Left ventricle myocardium inferior (tissue), 1 donor: ENCODE data around the gene LHFPL3. TPM values are rescaled to one million over a fixed set of nuclear protein-coding genes. Genes with fewer than 3 reads are reported as not detected.

Source experiments
- DNase-seq: peaks from one replicate; pipeline ENCODE4 v3.0.0-alpha.2; 2020
- H3K27ac ChIP-seq: fragments of 200-600 bp; replicated peaks from 2 replicates; pipeline ENCODE4 v1.8.0; 2021
- H3K27me3 ChIP-seq: fragments of 200-600 bp; 2 replicates; pipeline ENCODE4 v1.8.0; 2021; ENCODE audit warnings: low read depth
- H3K36me3 ChIP-seq: fragments of 200-600 bp; 2 replicates; pipeline ENCODE4 v1.8.0; 2021
- H3K4me1 ChIP-seq: fragments of 200-600 bp; 2 replicates; pipeline ENCODE4 v1.8.0; 2021
- H3K4me3 ChIP-seq: fragments of 200-600 bp; 2 replicates; pipeline ENCODE4 v1.8.0; 2021; ENCODE audit warnings: mild to moderate bottlenecking, moderate library complexity
- H3K9me3 ChIP-seq: fragments of 200-600 bp; replicated peaks from 2 replicates; pipeline ENCODE4 v1.8.0; 2021
- intact Hi-C: fragments of 100-400 bp; cut with micrococcal nuclease; formaldehyde crosslinking; loops from one replicate; pipeline ENCODE4 v1.11.0; 2022
- total RNA-seq: library from RNA; stranded (reverse); fragmentation: NEBNext Ultra II Directional; extraction: Animal tissue kit (Norgen Biotek cat#: 25700); gene quantifications from one replicate; pipeline ENCODE4 v1.2.1, GENCODE V29; 2021
- TF ChIP-seq, protein P1 (sequence below): fragments of 200-600 bp; IDR thresholded peaks from 2 replicates; pipeline ENCODE4 v1.8.0; 2021; ENCODE audit warnings: antibody characterized with exemption, mild to moderate bottlenecking, borderline replicate concordance
- donor health status: DM: no; HTN: yes; CAD: no; lungs with severe emphysema.

Gene LHFPL3
- total RNA-seq, 1 donor from 2014 or later = not detected

- H3K4me3 ChIP-seq = no peak overlapping the region
- intact Hi-C loops = no loop called here
- no peaks in the 10 kb centered on the region for H3K36me3 ChIP-seq
- DNase-seq = no peak
- no peaks in the 10 kb centered on the region for H3K9me3 ChIP-seq
- no peaks in the 10 kb centered on the region for H3K27me3 ChIP-seq
- H3K27ac ChIP-seq = no peak overlapping the region
- no peaks in the 10 kb centered on the region for H3K4me1 ChIP-seq
- TF ChIP-seq, protein P1, sequence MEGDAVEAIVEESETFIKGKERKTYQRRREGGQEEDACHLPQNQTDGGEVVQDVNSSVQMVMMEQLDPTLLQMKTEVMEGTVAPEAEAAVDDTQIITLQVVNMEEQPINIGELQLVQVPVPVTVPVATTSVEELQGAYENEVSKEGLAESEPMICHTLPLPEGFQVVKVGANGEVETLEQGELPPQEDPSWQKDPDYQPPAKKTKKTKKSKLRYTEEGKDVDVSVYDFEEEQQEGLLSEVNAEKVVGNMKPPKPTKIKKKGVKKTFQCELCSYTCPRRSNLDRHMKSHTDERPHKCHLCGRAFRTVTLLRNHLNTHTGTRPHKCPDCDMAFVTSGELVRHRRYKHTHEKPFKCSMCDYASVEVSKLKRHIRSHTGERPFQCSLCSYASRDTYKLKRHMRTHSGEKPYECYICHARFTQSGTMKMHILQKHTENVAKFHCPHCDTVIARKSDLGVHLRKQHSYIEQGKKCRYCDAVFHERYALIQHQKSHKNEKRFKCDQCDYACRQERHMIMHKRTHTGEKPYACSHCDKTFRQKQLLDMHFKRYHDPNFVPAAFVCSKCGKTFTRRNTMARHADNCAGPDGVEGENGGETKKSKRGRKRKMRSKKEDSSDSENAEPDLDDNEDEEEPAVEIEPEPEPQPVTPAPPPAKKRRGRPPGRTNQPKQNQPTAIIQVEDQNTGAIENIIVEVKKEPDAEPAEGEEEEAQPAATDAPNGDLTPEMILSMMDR = no peak
These were observed 570.0 kb downstream of the LHFPL3 start for GRCh38 chr7:104898434-104898833.

DNA sequence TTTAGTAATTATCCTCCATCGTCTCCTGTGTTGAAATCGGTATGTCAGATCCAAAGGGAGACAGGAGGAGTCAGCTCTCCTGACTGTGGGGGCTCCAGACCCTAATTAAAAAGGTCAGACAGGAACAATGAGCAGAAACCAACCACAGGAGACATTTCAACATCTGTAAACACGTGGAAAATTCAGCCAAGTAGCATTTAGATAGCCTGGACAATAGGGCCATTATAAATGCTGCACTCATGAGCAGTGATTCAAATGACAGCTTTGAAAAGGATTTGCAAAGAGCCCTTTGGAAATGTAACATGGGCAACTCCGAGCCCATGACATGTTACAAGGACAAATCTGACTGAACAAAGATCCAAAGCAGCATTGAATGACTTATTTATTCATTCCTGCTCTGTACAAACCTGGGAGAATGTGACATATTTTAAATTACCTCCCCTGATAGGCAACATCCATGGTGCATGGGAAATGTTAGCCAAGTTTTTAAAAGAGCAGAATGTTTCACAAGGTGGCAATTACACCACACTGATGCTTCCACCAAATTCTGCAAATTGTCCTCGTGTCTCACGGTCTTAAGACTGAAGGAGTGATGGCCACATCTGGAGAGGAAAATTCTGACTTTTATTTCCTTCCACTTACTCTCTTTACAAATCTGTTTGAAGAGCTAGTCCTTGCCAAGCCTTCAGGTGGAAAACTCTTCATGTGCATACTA is 572.3 kb downstream of the LHFPL3 start:
- H3K9me3 ChIP-seq = no peaks in the 10 kb centered on the region
- no peaks in the 10 kb centered on the region for H3K27me3 ChIP-seq
- TF ChIP-seq, protein P1 = no peak
- H3K4me1 ChIP-seq = no peaks in the 10 kb centered on the region
- no peak overlapping the region for H3K4me3 ChIP-seq
- no peak overlapping the region for H3K27ac ChIP-seq
- no peaks in the 10 kb centered on the region for H3K36me3 ChIP-seq
- DNase-seq = no peak
- intact Hi-C loops = no loop called here

DNA sequence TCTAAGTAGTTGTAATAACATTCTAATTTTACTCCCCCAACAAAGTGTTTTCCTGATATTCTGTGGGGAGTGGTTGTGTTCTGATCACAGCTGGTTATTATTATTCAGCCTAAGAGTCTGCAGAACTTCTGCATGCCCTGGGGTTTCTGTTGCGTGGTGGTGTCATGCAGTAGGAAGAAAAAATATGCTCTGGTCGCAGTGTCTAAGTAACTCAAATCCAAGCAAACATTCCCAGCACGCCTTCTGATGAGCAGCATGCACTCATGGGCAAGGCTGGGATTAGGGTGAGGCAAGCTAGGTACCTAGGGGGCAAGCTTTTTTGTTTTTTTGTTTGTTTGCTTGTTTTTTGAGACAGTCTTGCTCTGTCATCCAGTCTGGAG is 572.8 kb downstream of the LHFPL3 start:
- H3K4me1 ChIP-seq = no peaks in the 10 kb centered on the region
- intact Hi-C loops = no loop called here
- no peaks in the 10 kb centered on the region for H3K27me3 ChIP-seq
- H3K4me3 ChIP-seq = no peak overlapping the region
- TF ChIP-seq, protein P1 = no peak
- DNase-seq = no peak
- no peaks in the 10 kb centered on the region for H3K36me3 ChIP-seq
- no peak overlapping the region for H3K27ac ChIP-seq
- no peaks in the 10 kb centered on the region for H3K9me3 ChIP-seq

DNA sequence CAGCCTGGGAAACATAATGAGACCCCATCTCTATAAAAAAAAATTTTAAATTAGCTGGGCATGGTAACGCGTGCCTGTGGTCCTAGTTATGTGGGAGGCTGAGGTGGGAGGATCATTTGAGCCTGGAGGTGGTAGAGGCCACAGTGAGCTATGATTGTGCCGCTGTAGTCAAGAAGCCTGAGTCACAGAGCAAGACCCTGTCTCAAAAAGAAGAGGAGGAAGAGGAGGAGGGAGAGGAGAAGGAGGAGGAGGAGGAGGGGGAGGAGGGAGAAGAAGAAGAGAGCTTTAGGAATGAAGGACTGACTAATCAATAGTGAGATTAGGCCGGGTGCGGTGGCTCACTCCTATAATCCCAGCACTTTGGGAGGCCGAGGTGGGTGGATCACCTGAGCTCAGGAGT is 573.8 kb downstream of the LHFPL3 start:
- H3K4me3 ChIP-seq = no peak overlapping the region
- no peak overlapping the region for H3K27ac ChIP-seq
- no peak for DNase-seq
- H3K9me3 ChIP-seq = no peaks in the 10 kb centered on the region
- intact Hi-C loops = no loop called here
- no peaks in the 10 kb centered on the region for H3K4me1 ChIP-seq
- TF ChIP-seq, protein P1 = no peak
- H3K27me3 ChIP-seq = no peaks in the 10 kb centered on the region
- no peaks in the 10 kb centered on the region for H3K36me3 ChIP-seq

DNA sequence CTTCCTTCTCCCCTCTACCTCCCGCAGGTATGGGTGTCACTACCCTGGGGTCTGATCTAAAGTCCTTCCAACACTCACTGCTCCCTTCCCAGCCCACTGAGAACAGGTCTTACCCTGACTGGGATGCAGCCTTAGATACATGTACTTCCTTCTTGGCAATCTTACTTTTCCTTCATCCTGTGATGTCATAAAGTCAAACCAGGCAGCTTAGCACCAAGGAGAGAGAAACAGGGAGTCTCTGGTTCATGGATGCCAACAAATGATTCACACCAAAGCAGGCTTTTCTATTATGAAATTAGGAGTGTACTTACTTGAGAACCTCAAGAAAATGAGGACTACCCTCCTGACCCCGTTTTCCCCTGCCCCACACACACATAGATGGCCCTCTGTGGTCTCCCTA is 574.6 kb downstream of the LHFPL3 start:
- no peaks in the 10 kb centered on the region for H3K9me3 ChIP-seq
- TF ChIP-seq, protein P1 = no peak
- intact Hi-C loops = no loop called here
- no peak overlapping the region for H3K4me3 ChIP-seq
- no peaks in the 10 kb centered on the region for H3K36me3 ChIP-seq
- no peak for DNase-seq
- H3K4me1 ChIP-seq = no peaks in the 10 kb centered on the region
- H3K27me3 ChIP-seq = no peaks in the 10 kb centered on the region
- H3K27ac ChIP-seq = no peak overlapping the region
